Urinary bladder (tissue), 4 donors: ENCODE results near the gene CYP2W1. TPM values are rescaled to one million over a fixed set of nuclear protein-coding genes. Genes with fewer than 3 reads are reported as not detected.
"Not testable (repeated sequence)": the region's sequence is repeated elsewhere in the genome, so short reads cannot be mapped to it uniquely, and the experiment has no call there.

Source experiments
- DNase-seq: peaks from one replicate; pipeline ENCODE4 v3.0.0-alpha.2; 2015; ENCODE audit errors: extremely low spot score
- H3K27ac ChIP-seq: one replicate; pipeline ENCODE4 v1.5.1; 2013; ENCODE audit warnings: low read depth, mild to moderate bottlenecking, moderate library complexity
- H3K36me3 ChIP-seq: one replicate; pipeline ENCODE4 v1.6.1; 2013; ENCODE audit warnings: mild to moderate bottlenecking, moderate library complexity; ENCODE audit not compliant: insufficient read depth
- H3K4me1 ChIP-seq: one replicate; pipeline ENCODE4 v1.6.1; 2013; ENCODE audit warnings: mild to moderate bottlenecking, moderate library complexity; ENCODE audit not compliant: insufficient read depth
- H3K4me3 ChIP-seq: one replicate; pipeline ENCODE4 v1.5.1; 2013; ENCODE audit warnings: low read depth, low read length
- WGBS: extraction: QIAGEN DNeasy Blood & Tissue Kit; methylation state at CpG from one replicate; pipeline ENCODE4 v1.1.7; 2013; 5-methylcytosine and 5-hydroxymethylcytosine counted together
- polyA plus RNA-seq: library from polyadenylated mRNA; stranded (reverse); fragments of 200-250 nt; gene quantifications from one replicate; pipeline ENCODE4 v1.2.3, GENCODE V29; 2013
- total RNA-seq: library from RNA; depleted of rRNA; stranded (reverse); fragments of >200 nt; gene quantifications from one replicate; pipeline ENCODE4 v1.2.3, GENCODE V29; 2014
- donor health status: healthy with polysubstance abuse.
- donor health status: healthy.

Gene CYP2W1
- total and polyA plus RNA-seq, 2 donors = 0.22 to 7.5 TPM

DNA sequence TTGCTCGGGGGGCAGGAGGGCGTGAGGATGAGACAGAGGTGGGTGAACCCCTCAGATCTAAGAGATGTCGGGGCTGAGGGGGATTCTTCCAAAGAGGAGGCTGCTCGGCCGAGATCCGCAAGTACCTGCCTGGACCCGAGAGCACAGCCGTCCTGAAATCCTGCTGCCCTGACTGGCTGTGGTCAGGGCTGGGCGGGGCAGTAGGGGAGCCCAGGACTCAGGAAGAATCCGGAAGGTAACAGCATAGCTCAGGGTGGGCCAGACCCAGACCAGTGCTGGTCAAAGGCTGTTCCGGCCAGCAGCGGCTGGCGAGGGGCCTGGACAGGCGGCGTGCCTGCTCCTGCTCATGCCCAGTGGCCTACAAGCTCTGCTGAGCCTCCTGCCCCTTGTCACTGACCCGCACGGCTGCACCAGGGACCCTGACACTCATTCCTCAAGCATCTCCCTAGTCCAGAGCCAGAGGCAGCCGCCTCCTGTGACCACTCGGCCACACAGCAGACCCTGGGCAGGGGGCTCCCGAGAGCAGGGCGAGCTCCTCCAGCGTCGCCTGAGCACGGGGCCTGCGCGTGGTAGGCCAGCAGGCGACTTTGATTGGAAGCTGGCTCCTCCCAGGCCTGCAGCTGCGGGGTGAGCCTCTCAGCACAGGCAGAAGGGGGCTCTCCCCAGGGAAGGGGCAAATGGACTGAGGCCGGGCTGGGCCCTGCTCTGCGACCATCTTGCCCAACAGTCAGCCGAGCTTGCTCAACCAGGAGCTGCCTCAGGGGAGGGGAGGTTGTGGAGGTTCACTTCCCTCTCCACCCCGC is 25.4 kb upstream of the CYP2W1 start:
- H3K36me3 ChIP-seq = no peaks in the 10 kb centered on the region
- H3K4me3 ChIP-seq = no peak overlapping the region
- H3K4me1 ChIP-seq = no peaks in the 10 kb centered on the region
- DNase-seq = no peak
- no peak overlapping the region for H3K27ac ChIP-seq
- 71% methylated on average over 32 of the region's 32 CpGs for WGBS

DNA sequence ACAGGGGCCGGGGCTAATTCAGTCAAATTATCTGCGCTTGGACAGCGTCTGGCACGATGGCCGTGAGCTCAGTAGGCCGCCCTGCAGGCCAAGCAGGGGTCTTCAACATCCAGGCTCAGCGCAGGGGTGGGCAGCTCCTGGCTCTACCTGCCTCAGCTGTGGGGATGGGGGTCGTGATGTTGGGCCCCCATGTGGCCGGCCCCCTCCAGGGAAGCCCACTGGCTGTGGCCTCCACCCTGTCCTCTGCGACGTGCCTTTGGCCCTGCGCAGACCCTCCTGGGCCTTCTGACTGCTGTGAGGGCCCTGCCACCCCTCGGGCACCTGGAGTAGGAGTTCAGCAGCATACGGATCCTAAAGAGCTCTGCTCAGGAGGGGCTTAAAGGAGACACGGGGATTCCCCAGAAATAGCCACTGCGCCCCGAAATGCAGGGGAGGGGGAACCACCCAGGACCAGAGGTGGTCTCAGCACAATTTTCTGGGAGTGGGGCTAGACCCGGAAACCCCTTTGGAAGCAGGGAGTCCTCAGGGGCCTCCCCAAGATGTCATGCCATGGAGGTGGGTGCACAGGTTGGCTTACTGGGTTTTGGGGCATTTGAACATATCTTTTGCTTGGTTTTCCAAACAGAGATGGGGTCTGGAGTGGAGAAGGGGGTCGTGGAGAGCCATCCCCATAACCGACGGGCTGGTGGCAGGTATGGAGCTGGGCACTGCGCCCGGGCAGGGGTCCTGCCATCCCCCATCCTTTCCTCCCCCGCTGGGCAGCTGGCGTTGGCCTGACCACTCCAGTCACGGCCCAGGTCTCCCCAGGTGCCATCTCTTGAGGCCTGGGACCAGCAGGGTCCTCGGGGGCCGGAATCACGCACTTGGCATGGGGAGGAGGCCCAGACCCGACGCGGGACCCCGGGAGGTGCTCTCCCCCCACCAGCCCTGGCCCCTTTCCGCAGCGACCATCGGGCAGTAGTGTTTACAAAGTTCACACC is 24.5 kb upstream of the CYP2W1 start:
- no peak overlapping the region for H3K27ac ChIP-seq
- H3K36me3 ChIP-seq = no peaks in the 10 kb centered on the region
- H3K4me1 ChIP-seq = no peaks in the 10 kb centered on the region
- H3K4me3 ChIP-seq = no peak overlapping the region
- 80% methylated on average over 36 of the region's 36 CpGs for WGBS
- no peak for DNase-seq

DNA sequence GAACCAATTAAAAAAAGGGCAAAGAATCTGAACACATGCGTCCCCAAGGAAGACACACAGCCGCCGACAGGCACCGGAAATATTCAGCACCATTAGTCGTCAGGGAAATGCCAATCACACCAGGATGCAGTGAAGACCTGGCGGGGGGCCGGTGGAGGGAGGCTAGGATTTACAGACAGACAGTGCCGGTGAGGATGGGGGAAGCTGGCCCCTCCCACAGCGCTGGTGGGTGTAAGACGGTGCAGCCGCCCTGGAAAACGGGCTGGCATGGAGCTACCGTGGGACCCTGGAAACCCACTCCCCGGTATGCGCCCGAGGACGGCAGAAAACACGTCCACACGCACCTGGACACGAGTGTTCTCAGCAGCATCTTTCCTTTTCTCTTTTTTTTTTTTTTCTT is 23.7 kb upstream of the CYP2W1 start:
- DNase-seq = no peak
- 85% methylated on average over 20 of the region's 20 CpGs for WGBS
- H3K27ac ChIP-seq = no peak overlapping the region
- no peak overlapping the region for H3K4me3 ChIP-seq
- no peaks in the 10 kb centered on the region for H3K36me3 ChIP-seq
- no peaks in the 10 kb centered on the region for H3K4me1 ChIP-seq

- not testable (repeated sequence) for H3K27ac ChIP-seq, H3K4me1 ChIP-seq, DNase-seq, H3K36me3 ChIP-seq, H3K4me3 ChIP-seq
- 96% methylated on average over 10 of the region's 10 CpGs for WGBS
Measured at GRCh38 chr7:959740-960139, 23.2 kb upstream of the CYP2W1 start.

DNA sequence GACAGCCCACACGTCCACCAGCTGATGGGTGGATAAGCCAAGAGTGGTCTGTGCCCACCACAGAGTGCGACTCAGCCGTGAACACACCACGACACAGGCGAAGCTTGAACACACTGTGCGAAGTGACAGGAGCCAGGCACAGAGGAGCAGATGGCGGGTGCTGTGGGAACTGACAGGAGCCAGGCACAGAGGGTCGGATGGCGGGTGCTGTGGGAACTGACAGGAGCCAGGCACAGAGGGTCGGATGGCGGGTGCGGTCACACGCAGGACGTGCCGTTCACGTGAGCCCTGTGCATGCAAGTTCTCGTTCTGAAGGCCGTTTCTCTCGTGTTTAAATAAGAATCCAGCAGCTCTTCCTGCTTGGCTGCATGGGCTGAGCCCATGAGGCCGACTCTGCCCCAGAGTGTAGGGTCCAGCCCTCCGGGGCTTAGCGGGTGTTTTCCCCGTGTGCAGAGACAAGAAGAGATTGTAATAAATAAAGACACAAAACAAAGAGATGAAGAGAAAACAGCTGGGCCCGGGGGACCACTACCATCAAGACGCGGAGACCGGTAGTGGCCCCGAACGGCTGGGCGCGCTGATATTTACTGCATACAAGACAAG is 22.6 kb upstream of the CYP2W1 start:
- WGBS = 62% methylated on average over 31 of the region's 31 CpGs
- Histone ChIP-seq H3K4me3 (no peak overlapping the region), H3K4me1 (no peaks in the 10 kb centered on the region), H3K27ac (no peak overlapping the region), H3K36me3 (no peaks in the 10 kb centered on the region)
- DNase-seq = no peak

- WGBS = 54% methylated on average over 13 of the region's 13 CpGs
- not testable (repeated sequence) for H3K27ac ChIP-seq, H3K36me3 ChIP-seq, H3K4me1 ChIP-seq, DNase-seq, H3K4me3 ChIP-seq
Measured at GRCh38 chr7:960972-961371, 22.0 kb upstream of the CYP2W1 start.

DNA sequence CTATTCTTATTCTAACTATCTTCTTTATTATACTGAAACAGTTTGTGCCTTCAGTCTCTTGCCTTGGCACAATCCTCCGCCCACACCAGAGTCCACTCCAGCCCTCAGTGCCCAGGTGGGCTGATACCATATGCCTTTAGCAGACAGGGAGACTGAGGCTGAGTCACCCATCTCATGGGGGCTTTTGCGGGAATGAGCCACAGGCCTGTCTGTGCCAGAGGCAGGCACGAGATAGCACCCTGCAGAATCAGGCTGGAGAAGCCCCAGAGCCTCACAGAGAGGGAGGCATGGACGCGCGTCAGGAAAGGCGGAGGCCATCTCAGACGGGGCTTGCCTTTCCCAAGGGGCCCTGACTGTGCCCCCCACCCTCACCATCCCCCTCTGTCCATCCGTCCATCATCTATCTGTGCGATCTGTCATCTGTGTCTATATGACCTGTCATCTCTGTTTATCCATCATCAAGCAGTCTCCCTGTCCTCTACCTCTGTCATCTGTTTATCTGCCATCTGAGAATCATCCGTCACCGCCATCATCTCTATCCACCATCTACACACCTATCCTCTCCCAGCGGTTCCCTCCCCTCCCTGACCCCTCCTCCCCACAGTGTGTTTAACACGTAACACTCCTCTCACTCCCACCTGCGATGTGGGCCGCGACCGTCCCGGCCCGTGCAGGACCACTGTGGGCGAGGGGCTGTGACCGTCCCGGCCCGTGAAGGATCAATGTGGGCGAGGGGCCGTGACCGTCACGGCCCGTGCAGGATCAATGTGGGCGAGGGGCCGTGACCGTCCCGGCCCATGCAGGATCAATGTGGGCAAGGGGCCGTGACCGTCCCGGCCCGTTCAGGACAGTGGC is 21.2 kb upstream of the CYP2W1 start:
- H3K4me1 ChIP-seq = no peaks in the 10 kb centered on the region

DNA sequence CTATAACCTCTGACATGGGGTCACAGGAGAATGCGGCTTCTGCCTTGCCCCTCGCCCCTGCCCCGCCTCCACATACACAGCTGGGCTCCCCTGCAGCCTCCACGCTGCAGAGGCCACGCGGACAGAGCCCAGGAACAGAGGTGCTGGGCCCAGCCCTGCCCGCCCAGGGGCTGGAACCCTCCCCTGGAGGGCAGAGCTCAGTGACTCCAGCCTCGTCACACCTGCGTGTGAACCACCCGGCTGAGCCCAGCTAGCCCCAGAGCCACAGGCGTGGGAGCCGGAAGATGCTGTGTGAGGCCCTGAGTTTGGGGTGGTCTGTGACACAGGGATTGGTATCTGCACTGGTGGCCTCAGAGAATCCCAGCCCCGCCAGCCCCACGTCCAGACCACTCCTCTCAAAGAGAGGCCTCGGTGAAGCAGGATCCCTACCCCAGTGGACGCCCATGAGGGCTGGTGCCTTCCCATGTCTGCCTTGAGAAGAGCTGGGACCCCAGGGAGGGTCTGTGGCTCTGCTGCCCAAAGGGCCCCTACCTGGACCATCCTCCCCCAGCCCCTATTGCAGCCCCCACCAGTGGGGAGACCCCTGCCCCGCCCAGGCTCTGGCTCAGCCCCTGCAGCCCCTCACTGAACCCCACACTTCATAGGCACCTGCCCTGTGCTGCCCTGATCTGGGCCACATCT is 20.4 kb upstream of the CYP2W1 start:
- Histone ChIP-seq H3K4me1 (no peaks in the 10 kb centered on the region), H3K36me3 (peaks cover under 1% of the 10 kb centered on the region), H3K4me3 (no peak overlapping the region), H3K27ac (no peak overlapping the region)
- no peak for DNase-seq
- 88% methylated on average over 17 of the region's 17 CpGs for WGBS

More for the DNA sequence above, 21.2 kb upstream of the CYP2W1 start:
- Histone ChIP-seq H3K36me3 (no peaks in the 10 kb centered on the region), H3K27ac (no peak overlapping the region), H3K4me3 (no peak overlapping the region)
- 89% methylated on average over 37 of the region's 37 CpGs for WGBS
- no peak for DNase-seq

GRCh38 chr7:963236-964078 is 19.5 kb upstream of the CYP2W1 start:
- DNase-seq = no peak
- Histone ChIP-seq H3K27ac (no peak overlapping the region), H3K4me3 (no peak overlapping the region), H3K36me3 (peaks cover 8% of the 10 kb centered on the region), H3K4me1 (no peaks in the 10 kb centered on the region)
- WGBS = 41% methylated on average over 37 of the region's 37 CpGs

DNA sequence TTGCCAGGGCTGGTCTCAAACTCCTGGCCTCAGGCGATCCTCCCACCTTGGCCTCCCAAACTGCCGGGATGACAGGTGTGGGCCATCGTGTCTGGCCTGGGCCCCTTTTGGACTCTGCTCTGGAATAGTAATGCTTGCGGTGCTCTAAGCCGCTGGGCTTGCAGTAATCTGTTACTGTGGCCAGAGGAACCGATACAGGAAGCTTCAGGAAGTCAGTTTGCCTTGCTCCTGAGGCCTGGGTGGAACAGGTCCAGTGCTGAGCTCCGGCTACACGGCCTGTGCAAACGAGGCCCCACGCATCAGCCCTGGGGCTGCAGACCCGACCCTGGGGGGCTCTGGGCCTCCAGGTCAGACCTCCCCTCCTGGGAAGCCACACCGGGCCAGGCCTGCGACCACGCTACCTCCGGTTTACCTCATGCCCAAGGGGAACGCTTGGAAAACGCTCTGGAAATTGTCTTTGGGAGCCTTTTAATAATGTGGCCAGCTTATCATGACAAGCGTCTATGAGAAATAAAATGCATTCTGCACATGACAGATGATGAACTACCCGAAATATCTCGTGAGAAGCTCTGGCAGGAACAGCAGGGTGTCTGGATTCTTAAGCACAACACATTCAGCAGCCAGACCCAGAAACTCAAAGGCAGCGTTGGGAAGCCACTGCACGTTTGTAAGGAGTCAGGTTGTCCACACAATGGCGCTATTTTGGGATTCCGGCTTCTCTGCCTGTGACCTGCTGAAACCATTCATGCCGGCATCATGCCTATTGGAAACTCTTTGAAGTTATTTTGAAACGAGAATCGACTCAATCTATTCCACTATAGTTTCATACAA is 18.4 kb upstream of the CYP2W1 start:
- 28% methylated on average over 27 of the region's 27 CpGs for WGBS
- DNase-seq = no peak
- Histone ChIP-seq H3K4me3 (no peak overlapping the region), H3K27ac (no peak overlapping the region), H3K36me3 (peaks cover 9% of the 10 kb centered on the region), H3K4me1 (no peaks in the 10 kb centered on the region)

DNA sequence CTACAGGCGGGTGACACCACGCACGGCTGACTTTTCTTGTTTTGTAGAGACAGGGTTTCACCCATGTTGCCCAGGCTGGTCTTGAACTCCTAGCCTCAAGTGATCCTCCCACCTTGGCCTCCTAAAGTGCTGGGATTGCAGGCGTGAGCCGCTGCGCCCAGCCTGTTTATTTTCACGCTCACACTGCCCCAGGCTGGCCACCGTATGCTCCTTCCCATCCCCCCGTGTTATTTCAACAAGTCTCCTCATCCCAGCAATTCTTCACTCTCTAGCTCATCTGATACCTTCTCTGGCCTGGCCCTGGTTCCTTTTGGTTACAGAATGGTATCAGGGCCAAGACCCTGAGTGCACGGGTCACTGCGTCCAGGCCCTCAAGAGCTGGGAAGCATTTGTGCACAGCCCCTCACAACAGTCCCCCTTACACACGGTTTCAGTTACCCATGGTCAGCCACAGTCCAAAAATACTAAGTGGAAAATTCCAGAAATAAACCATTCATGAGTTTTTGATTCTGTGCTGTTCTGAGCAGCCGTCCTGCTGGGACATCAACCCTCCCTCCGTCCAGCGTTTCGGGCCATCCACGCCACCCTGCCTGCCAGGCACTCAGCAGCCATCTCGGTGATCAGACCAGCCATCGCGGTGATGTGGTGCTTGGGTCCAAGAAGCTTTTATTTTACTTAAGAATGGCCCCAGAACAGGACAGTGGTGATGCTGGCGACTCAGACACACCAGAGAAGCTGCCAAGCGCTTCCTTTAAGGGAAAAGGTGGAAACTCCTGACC is 16.5 kb upstream of the CYP2W1 start:
- 82% methylated on average over 22 of the region's 22 CpGs for WGBS
- H3K36me3 ChIP-seq = peaks cover 9% of the 10 kb centered on the region
- no peaks in the 10 kb centered on the region for H3K4me1 ChIP-seq
- no peak for DNase-seq
- no peak overlapping the region for H3K27ac ChIP-seq
- H3K4me3 ChIP-seq = no peak overlapping the region
